ENCODE results near the gene CD1E. TPM values are rescaled to one million over a fixed set of nuclear protein-coding genes. Genes with fewer than 3 reads are reported as not detected.

Gene CD1E
- total and polyA plus RNA-seq, 2 of the 4 experiments (the other 2 are of a cell fraction), result not detected

- no peaks in the 10 kb centered on the region for H3K36me3 ChIP-seq (ENCODE audit: control insufficient read depth, insufficient read depth, low read length)
- POLR2A ChIA-PET (ENCODE audit: unreplicated experiment), result no interaction called here
- no peak overlapping the region for H2BK20ac ChIP-seq (ENCODE audit: low read depth, low read length)
- no peak for ATAC-seq (ENCODE audit: low read depth)
- no peaks in the 10 kb centered on the region for H3K27me3 ChIP-seq (ENCODE audit: control insufficient read depth, insufficient read depth, low read length)
- no peak for DNase-seq
- no peak overlapping the region for H2AFZ ChIP-seq (replicated peaks; ENCODE audit: low read length, poor library complexity)
- H2BK15ac ChIP-seq (ENCODE audit: low read depth, low read length), result no peak overlapping the region
- no peak overlapping the region for H3K4me3 ChIP-seq (ENCODE audit: insufficient read depth, low read depth, low read length)
- H3K79me1 ChIP-seq (ENCODE audit: low read depth in 1 of 2, low read length in 2 of 2), result no peaks in the 10 kb centered on the region
- no TSS peak for BruUV-seq (replicated peaks)
- no peak overlapping the region for H3K9ac ChIP-seq (ENCODE audit: low read depth, low read length)
- dilution Hi-C loops (cut with HindIII; ENCODE audit: low sequenced_read_pairs, unreplicated experiment), result no loop called here
- no peak overlapping the region for H2BK120ac ChIP-seq (ENCODE audit: low read depth, low read length)
- H4K20me1 ChIP-seq (ENCODE audit: insufficient read depth, low read length), result no peaks in the 10 kb centered on the region
- intact Hi-C loops (cut with micrococcal nuclease), result no loop called here
- no peak overlapping the region for H3K4me2 ChIP-seq (ENCODE audit: low read depth, low read length)
- WGBS, 2 experiments (ENCODE audit: extremely low coverage in 2 of 2, insufficient read length in 1 of 2), result no CpG with 5 or more reads among the region's 6 CpGs
- H4K8ac ChIP-seq (ENCODE audit: low read depth in 2 of 2, low read length in 2 of 2), result no peak overlapping the region
- in situ Hi-C loops (cut with MboI; ENCODE audit: low sequenced_read_pairs), result no loop called here
- H3K14ac ChIP-seq (replicated peaks; ENCODE audit: low read depth, low read length), result no peak overlapping the region
- no peak overlapping the region for H2AK5ac ChIP-seq (ENCODE audit: low read depth, low read length)
- no peak overlapping the region for H2AK9ac ChIP-seq (replicated peaks; ENCODE audit: low read depth, low read length, poor library complexity)
- no peaks in the 10 kb centered on the region for H3K4me1 ChIP-seq (ENCODE audit: control insufficient read depth, insufficient read depth, low read length)
- no peak for TF ChIP-seq RFX5 (IDR thresholded peaks at IDR 0.05; ENCODE audit: low read depth, low read length)
- TF ChIP-seq MXI1 (IDR thresholded peaks at IDR 0.05; ENCODE audit: borderline replicate concordance, low read depth, low read length), result no peak
- no peak for TF ChIP-seq USF2 (IDR thresholded peaks at IDR 0.05; ENCODE audit: low read depth, low read length)
- TF ChIP-seq MAZ (IDR thresholded peaks at IDR 0.05; ENCODE audit: borderline replicate concordance, low read depth, low read length), result no peak
- TF ChIP-seq FOS (IDR thresholded peaks at IDR 0.05; ENCODE audit: low read depth, low read length), result no peak
- TF ChIP-seq RAD21 (IDR thresholded peaks at IDR 0.05; ENCODE audit: low read length), result no peak
- no peak for TF ChIP-seq CTCF (conservative IDR thresholded peaks at IDR 0.05; ENCODE audit: low read depth, low read length)
- TF ChIP-seq CEBPB (IDR thresholded peaks at IDR 0.05; ENCODE audit: low read depth, low read length), result no peak
- TF ChIP-seq SMC3 (IDR thresholded peaks at IDR 0.05; ENCODE audit: low read depth, low read length), result no peak
- TF ChIP-seq ELK1 (IDR thresholded peaks at IDR 0.05; ENCODE audit: borderline replicate concordance, low read depth, low read length), result no peak
- no peak for TF ChIP-seq POLR2A (IDR thresholded peaks at IDR 0.05; ENCODE audit: low read depth, low read length)
- TF ChIP-seq MAFK (IDR thresholded peaks at IDR 0.05; ENCODE audit: low read depth, low read length), result no peak
- no peak for TF ChIP-seq RCOR1 (IDR thresholded peaks at IDR 0.05; ENCODE audit: insufficient replicate concordance, low read length)
- H4K5ac ChIP-seq (ENCODE audit: low read depth, low read length), result no peak overlapping the region
- no peak overlapping the region for H4K91ac ChIP-seq (ENCODE audit: insufficient read depth, low read depth, low read length)
- no peak overlapping the region for H3K23ac ChIP-seq (ENCODE audit: low read depth, low read length)
- no peak overlapping the region for H3K4ac ChIP-seq (ENCODE audit: low read depth, low read length)
- CTCF ChIA-PET, result no interaction called here
- no peak overlapping the region for H3K56ac ChIP-seq (ENCODE audit: extremely low read depth, insufficient read depth, low read length)
- H2BK5ac ChIP-seq (ENCODE audit: low read depth, low read length, poor library complexity, severe bottlenecking), result no peak overlapping the region
- H3K27ac ChIP-seq (ENCODE audit: insufficient read depth, low read length), result no peak overlapping the region
- no peaks in the 10 kb centered on the region for H3K9me1 ChIP-seq (ENCODE audit: insufficient read depth, low read length)
- H3K9me3 ChIP-seq (ENCODE audit: control insufficient read depth, insufficient read depth, low read length), result peaks cover 5% of the 10 kb centered on the region; the same call in 1 of the 2 replicates
- H3K18ac ChIP-seq (ENCODE audit: low read depth, low read length), result no peak overlapping the region
These were observed 17.7 kb downstream of the CD1E start for GRCh38 chr1:158371188-158371953.

Data from IMR-90 (cell line).